Breast epithelium (tissue), 3 donors: ENCODE data around the gene EIF2A.

Experiments used
- POLR2A ChIP-seq: fragments of 450-650 bp; IDR thresholded peaks from one replicate; pipeline ENCODE4 v1.6.1; 2016; ENCODE audit warnings: antibody characterized with exemption, mild to moderate bottlenecking, moderate library complexity
- TF ChIP-seq, protein P1 (sequence below), 3 donors: fragments of 450-650 bp; IDR thresholded peaks; one replicate each; pipeline ENCODE4 v1.5.1; 2016 to 2017; ENCODE audit warnings: antibody characterized with exemption in 3 of 3, mild to moderate bottlenecking in 3 of 3, moderate library complexity in 3 of 3

DNA sequence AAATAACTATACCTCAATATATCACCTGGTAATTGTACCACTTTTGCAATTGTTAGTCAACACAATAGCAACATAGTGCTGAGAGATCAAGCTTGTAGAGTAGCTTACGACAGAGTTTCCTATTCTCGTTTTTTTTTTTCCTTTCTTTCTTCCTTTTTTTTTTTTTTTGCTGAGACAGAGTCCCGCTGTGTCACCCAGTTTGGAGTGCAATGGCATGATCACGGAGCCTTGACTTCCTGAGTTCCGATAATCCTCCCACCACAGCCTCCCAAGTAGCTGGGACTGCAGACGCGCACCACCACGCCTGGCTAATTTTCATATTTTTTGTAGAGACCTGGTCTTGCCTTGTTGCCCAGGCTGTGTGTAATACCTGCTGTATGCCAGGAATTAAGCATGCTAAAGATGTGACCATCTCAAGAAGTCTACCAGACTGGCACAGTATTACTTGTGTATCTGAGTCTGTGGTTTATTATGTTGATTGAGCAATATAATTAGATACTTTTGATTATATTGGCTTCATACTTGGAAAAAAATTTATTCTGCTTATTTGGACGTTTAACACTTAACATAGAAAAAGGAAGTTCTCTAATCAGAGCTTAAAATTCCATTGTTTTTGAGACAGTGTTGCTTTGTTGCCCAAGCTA, 59.5 kb downstream of the EIF2A start:
- TF ChIP-seq, protein P1, sequence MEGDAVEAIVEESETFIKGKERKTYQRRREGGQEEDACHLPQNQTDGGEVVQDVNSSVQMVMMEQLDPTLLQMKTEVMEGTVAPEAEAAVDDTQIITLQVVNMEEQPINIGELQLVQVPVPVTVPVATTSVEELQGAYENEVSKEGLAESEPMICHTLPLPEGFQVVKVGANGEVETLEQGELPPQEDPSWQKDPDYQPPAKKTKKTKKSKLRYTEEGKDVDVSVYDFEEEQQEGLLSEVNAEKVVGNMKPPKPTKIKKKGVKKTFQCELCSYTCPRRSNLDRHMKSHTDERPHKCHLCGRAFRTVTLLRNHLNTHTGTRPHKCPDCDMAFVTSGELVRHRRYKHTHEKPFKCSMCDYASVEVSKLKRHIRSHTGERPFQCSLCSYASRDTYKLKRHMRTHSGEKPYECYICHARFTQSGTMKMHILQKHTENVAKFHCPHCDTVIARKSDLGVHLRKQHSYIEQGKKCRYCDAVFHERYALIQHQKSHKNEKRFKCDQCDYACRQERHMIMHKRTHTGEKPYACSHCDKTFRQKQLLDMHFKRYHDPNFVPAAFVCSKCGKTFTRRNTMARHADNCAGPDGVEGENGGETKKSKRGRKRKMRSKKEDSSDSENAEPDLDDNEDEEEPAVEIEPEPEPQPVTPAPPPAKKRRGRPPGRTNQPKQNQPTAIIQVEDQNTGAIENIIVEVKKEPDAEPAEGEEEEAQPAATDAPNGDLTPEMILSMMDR (IDR thresholded peaks at IDR 0.05), result no peak
- no peak for TF ChIP-seq POLR2A
